ENCODE measurements around the gene KCNJ10.

Gene KCNJ10

GRCh38 chr1:160099716-160100375 lies 29.9 kb upstream of the KCNJ10 start:
- no peak for DNase-seq (ENCODE audit: low read depth in 2 of 2)

GRCh38 chr1:160098852-160099561 lies 29.0 kb upstream of the KCNJ10 start:
- peak; percentile 96 to 99 for DNase-seq (ENCODE audit: low read depth in 2 of 2)

GRCh38 chr1:160097911-160098851 lies 28.2 kb upstream of the KCNJ10 start, which contains the start of gene IGSF8:
Gene IGSF8, minus strand, starts transcription at chr1:160098619. Its CDS starts 147 bp downstream, at chr1:160098472.
- peak; percentile 88 to 90 for DNase-seq (ENCODE audit: low read depth in 2 of 2)

- peak in 1 of 2 donors; percentile 38 for DNase-seq (ENCODE audit: low read depth in 2 of 2)
Observed at GRCh38 chr1:160097151-160097910, 27.4 kb upstream of the KCNJ10 start.

- no peak for DNase-seq (ENCODE audit: low read depth in 2 of 2)
Observed at GRCh38 chr1:160096274-160097116, 26.5 kb upstream of the KCNJ10 start.

- DNase-seq (ENCODE audit: low read depth in 2 of 2), result no peak
Observed at GRCh38 chr1:160095382-160096105, 25.6 kb upstream of the KCNJ10 start.

- DNase-seq (ENCODE audit: low read depth in 2 of 2), result no peak
Observed at GRCh38 chr1:160094806-160095205, 24.8 kb upstream of the KCNJ10 start.

- no peak for DNase-seq (ENCODE audit: low read depth in 2 of 2)
Observed at GRCh38 chr1:160094291-160094625, 24.3 kb upstream of the KCNJ10 start.

- no peak for DNase-seq (ENCODE audit: low read depth in 2 of 2)
Observed at GRCh38 chr1:160093624-160094290, 23.8 kb upstream of the KCNJ10 start.

- no peak for DNase-seq (ENCODE audit: low read depth in 2 of 2)
Observed at GRCh38 chr1:160093069-160093395, 23.1 kb upstream of the KCNJ10 start.

- DNase-seq (ENCODE audit: low read depth in 2 of 2), result no peak
Observed at GRCh38 chr1:160092366-160093068, 22.6 kb upstream of the KCNJ10 start.

- DNase-seq (ENCODE audit: low read depth in 2 of 2), result no peak
Observed at GRCh38 chr1:160091666-160092223, 21.8 kb upstream of the KCNJ10 start.

- no peak for DNase-seq (ENCODE audit: low read depth in 2 of 2)
Observed at GRCh38 chr1:160090760-160091159, 20.8 kb upstream of the KCNJ10 start.

- no peak for DNase-seq (ENCODE audit: low read depth in 2 of 2)
Observed at GRCh38 chr1:160089883-160090282, 19.9 kb upstream of the KCNJ10 start.

- DNase-seq (ENCODE audit: low read depth in 2 of 2), result no peak
Observed at GRCh38 chr1:160087118-160087662, 17.2 kb upstream of the KCNJ10 start.

- DNase-seq (ENCODE audit: low read depth in 2 of 2), result no peak
Observed at GRCh38 chr1:160086456-160086892, 16.5 kb upstream of the KCNJ10 start.

GRCh38 chr1:160085686-160086455 lies 15.9 kb upstream of the KCNJ10 start:
- peak; percentile 70 to 74 for DNase-seq (ENCODE audit: low read depth in 2 of 2)
